Measurements from ENCODE around the gene SLC31A1.
"Not testable (repeated sequence)": the region's sequence is repeated elsewhere in the genome, so short reads cannot be mapped to it uniquely, and the experiment has no call there.

The SLC31A1 gene

DNA sequence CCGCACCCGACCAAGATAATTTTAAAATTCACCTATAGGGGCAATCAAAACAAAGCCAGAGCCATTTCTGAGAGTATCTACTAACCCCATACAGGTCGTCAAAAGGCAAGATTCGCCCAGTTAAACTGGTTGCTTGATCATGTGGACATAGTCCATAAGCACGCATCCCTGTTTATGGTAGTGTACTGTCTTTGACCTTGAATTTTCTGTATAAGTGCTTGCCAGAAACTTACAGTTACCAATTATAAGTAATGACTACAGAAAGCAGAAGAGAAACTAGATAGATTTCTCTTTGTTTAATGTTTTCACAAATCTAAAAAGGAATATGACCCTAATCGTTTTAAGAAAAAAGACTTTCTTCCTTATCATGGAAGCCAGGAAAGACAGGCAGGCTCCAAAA lies 25.6 kb downstream of the SLC31A1 start:
- Histone ChIP-seq H3K79me2 (ENCODE audit: insufficient read depth, low read length) (no peaks in the 10 kb centered on the region; the same call in 1 of the 2 replicates), H3K9ac (ENCODE audit: low read length) (no peak overlapping the region), H3K4me3 (ENCODE audit: insufficient read depth, low read length, poor library complexity, severe bottlenecking) (no peak overlapping the region), H3K4me2 (ENCODE audit: low read depth, low read length, poor library complexity, severe bottlenecking) (no peak overlapping the region), H3K9me2 (replicated peaks; ENCODE audit: insufficient read depth, low read length) (no peaks in the 10 kb centered on the region), H3K27me3 (ENCODE audit: low read length) (no peaks in the 10 kb centered on the region), H3K27ac (ENCODE audit: low read depth, low read length) (no peak overlapping the region), H3K36me3 (ENCODE audit: low read length) (no peaks in the 10 kb centered on the region), H4K20me1 (ENCODE audit: low read depth, low read length) (no peaks in the 10 kb centered on the region), H2AFZ (ENCODE audit: low read depth, low read length, severe bottlenecking) (no peak overlapping the region), H3F3A (ENCODE audit: insufficient read depth) (no peaks in the 10 kb centered on the region), H3K9me3 (ENCODE audit: insufficient read depth, low read length) (no peaks in the 10 kb centered on the region)
- TF ChIP-seq EZH2phosphoT487 (conservative IDR thresholded peaks at IDR 0.05; ENCODE audit: low read length) = no peak
- TF ChIP-seq CTCF (IDR thresholded peaks at IDR 0.05; ENCODE audit: insufficient read depth, low read length, poor library complexity, severe bottlenecking) = no peak

DNA sequence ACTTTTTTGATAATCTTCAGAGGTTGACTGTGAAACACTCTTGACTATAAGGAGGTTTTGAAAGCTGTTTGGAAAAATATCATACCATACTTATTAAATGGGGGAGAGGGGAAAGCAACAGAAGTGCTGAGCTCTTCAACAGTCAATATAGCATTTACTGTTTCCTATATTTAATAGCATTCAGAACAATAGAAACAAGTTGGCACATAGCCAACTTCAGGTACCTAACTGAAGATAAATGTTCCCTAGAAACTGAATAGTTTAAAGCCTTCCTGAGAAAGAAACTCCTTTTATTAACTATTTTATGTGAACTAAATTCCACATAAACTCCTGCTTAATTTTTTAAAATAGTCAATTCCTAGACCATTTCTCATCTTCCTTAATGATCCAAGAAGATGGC lies 26.3 kb downstream of the SLC31A1 start:
- Histone ChIP-seq H3K4me3 (ENCODE audit: insufficient read depth, low read length, poor library complexity, severe bottlenecking) (no peak overlapping the region), H3K9me3 (ENCODE audit: insufficient read depth, low read length) (no peaks in the 10 kb centered on the region), H3F3A (ENCODE audit: insufficient read depth) (no peaks in the 10 kb centered on the region), H3K9ac (ENCODE audit: low read length) (no peak overlapping the region), H3K36me3 (ENCODE audit: low read length) (no peaks in the 10 kb centered on the region), H3K27ac (ENCODE audit: low read depth, low read length) (no peak overlapping the region), H3K27me3 (ENCODE audit: low read length) (no peaks in the 10 kb centered on the region), H3K79me2 (ENCODE audit: insufficient read depth, low read length) (no peaks in the 10 kb centered on the region; the same call in 1 of the 2 replicates), H3K9me2 (replicated peaks; ENCODE audit: insufficient read depth, low read length) (no peaks in the 10 kb centered on the region), H3K4me2 (ENCODE audit: low read depth, low read length, poor library complexity, severe bottlenecking) (no peak overlapping the region), H4K20me1 (ENCODE audit: low read depth, low read length) (no peaks in the 10 kb centered on the region), H2AFZ (ENCODE audit: low read depth, low read length, severe bottlenecking) (no peak overlapping the region)
- TF ChIP-seq CTCF (IDR thresholded peaks at IDR 0.05; ENCODE audit: insufficient read depth, low read length, poor library complexity, severe bottlenecking) (no peak), EZH2phosphoT487 (conservative IDR thresholded peaks at IDR 0.05; ENCODE audit: low read length) (no peak)

DNA sequence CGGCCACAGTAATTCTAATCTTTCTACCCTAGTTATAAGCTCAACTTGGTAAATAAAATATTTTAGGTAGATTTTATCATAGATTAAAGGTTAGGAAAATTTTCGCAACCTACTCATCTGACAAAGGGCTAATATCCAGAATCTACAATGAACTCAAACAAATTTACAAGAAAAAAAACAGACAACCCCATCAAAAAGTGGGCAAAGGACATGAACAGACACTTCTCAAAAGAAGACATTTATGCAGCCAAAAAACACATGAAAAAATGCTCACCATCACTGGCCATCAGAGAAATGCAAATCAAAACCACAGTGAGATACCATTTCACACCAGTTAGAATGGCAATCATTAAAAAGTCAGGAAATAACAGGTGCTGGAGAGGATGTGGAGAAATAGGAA lies 28.3 kb downstream of the SLC31A1 start:
- H3K27ac ChIP-seq (ENCODE audit: low read depth, low read length); H4K20me1 ChIP-seq (ENCODE audit: low read depth, low read length); H3K4me3 ChIP-seq (ENCODE audit: insufficient read depth, low read length, poor library complexity, severe bottlenecking); H3K9me3 ChIP-seq (ENCODE audit: insufficient read depth, low read length); H3K79me2 ChIP-seq (ENCODE audit: insufficient read depth, low read length); H3K36me3 ChIP-seq (ENCODE audit: low read length); H3K4me2 ChIP-seq (ENCODE audit: low read depth, low read length, poor library complexity, severe bottlenecking); H3K9me2 ChIP-seq (replicated peaks; ENCODE audit: insufficient read depth, low read length); H2AFZ ChIP-seq (ENCODE audit: low read depth, low read length, severe bottlenecking); H3F3A ChIP-seq (ENCODE audit: insufficient read depth); H3K27me3 ChIP-seq (ENCODE audit: low read length); H3K9ac ChIP-seq (ENCODE audit: low read length): not testable (repeated sequence)

DNA sequence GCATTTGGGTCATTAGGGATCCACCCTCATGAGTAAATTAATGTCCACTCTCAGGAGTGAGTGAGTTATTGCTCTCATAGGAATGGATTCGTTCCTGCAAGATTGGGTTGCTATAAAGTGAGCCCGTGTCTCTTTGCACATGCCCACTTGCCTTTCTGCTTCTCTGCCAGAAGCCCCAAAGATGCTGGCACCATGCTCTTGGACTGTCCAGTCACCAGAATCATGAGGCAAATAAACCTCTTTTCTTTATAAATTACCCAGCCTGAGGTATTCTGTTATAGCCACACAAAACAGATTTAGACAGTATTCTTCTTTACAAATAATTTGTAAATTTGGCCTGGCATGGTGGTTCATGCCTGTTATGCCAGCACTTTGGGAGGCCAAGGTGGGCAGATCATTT lies 29.5 kb downstream of the SLC31A1 start:
- Histone ChIP-seq H4K20me1 (ENCODE audit: low read depth, low read length) (no peaks in the 10 kb centered on the region), H3K4me2 (ENCODE audit: low read depth, low read length, poor library complexity, severe bottlenecking) (no peak overlapping the region), H3K9me2 (replicated peaks; ENCODE audit: insufficient read depth, low read length) (no peaks in the 10 kb centered on the region), H3K27ac (ENCODE audit: low read depth, low read length) (no peak overlapping the region), H3K36me3 (ENCODE audit: low read length) (no peaks in the 10 kb centered on the region), H3F3A (ENCODE audit: insufficient read depth) (no peaks in the 10 kb centered on the region), H3K9ac (ENCODE audit: low read length) (no peak overlapping the region), H3K79me2 (ENCODE audit: insufficient read depth, low read length) (no peaks in the 10 kb centered on the region), H3K4me3 (ENCODE audit: insufficient read depth, low read length, poor library complexity, severe bottlenecking) (no peak overlapping the region), H2AFZ (ENCODE audit: low read depth, low read length, severe bottlenecking) (no peak overlapping the region), H3K9me3 (ENCODE audit: insufficient read depth, low read length) (no peaks in the 10 kb centered on the region), H3K27me3 (ENCODE audit: low read length) (no peaks in the 10 kb centered on the region)
- no peak for TF ChIP-seq EZH2phosphoT487 (conservative IDR thresholded peaks at IDR 0.05; ENCODE audit: low read length)
- TF ChIP-seq CTCF (IDR thresholded peaks at IDR 0.05; ENCODE audit: insufficient read depth, low read length, poor library complexity, severe bottlenecking) = no peak
